Keratinocyte (primary cell): ENCODE results near the gene SPOP. TPM values are rescaled to one million over a fixed set of nuclear protein-coding genes. Genes with fewer than 3 reads are reported as not detected.
"Not testable (repeated sequence)": the region's sequence is repeated elsewhere in the genome, so short reads cannot be mapped to it uniquely, and the experiment has no call there.

Experiments used
- DNase-seq: peaks from one replicate; pipeline ENCODE4 v3.0.0-alpha.2; 2011; ENCODE audit warnings: low read depth, missing footprints, low spot score
- FAIRE-seq: peaks from 2 replicates; lab custom pipeline; 2011; peaks lifted over from hg19 to GRCh38; lab: Jason Lieb, UNC
- H2AFZ ChIP-seq: 2 replicates; pipeline ENCODE4 v1.6.0; 2012; ENCODE audit warnings: low read length, control low read depth, inconsistent platforms; ENCODE audit not compliant: control insufficient read depth
- H3K27ac ChIP-seq: 2 replicates; pipeline ENCODE4 v1.5.1; 2011; ENCODE audit warnings: low read length; ENCODE audit not compliant: control insufficient read depth, insufficient read depth
- H3K27me3 ChIP-seq: 3 replicates; pipeline ENCODE4 v1.6.0; 2011; ENCODE audit warnings: low read length; ENCODE audit not compliant: control insufficient read depth, insufficient read depth; ENCODE audit errors: extremely low read depth
- H3K36me3 ChIP-seq, 2 experiments: 2 replicates in 1 of 2; 3 replicates in 1 of 2; pipeline ENCODE4 v1.5.1; 2011; ENCODE audit warnings: low read length in 2 of 2, mild to moderate bottlenecking in 1 of 2; ENCODE audit not compliant: control insufficient read depth in 2 of 2, insufficient read depth in 2 of 2; ENCODE audit errors: extremely low read depth in 1 of 2
- H3K4me1 ChIP-seq: 3 replicates; pipeline ENCODE4 v1.5.1; 2011; ENCODE audit warnings: low read length; ENCODE audit not compliant: control insufficient read depth, insufficient read depth; ENCODE audit errors: extremely low read depth
- H3K4me2 ChIP-seq: 3 replicates; pipeline ENCODE4 v1.6.0; 2011; ENCODE audit warnings: low read depth, low read length; ENCODE audit not compliant: control insufficient read depth, insufficient read depth; ENCODE audit errors: extremely low read depth
- H3K4me3 ChIP-seq, 3 experiments: fragments of 200-600 bp in 1 of 3; sonication (generic) in 1 of 3; 2 replicates in 2 of 3; 3 replicates in 1 of 3; pipeline ENCODE4 v1.5.1; 2011 to 2016; ENCODE audit warnings: low read length in 3 of 3, mild to moderate bottlenecking in 3 of 3, control low read depth in 2 of 3, inconsistent platforms in 1 of 3, low read depth in 1 of 3, mixed read lengths in 1 of 3, mixed run types in 1 of 3, moderate library complexity in 1 of 3; ENCODE audit not compliant: control insufficient read depth in 2 of 3, insufficient read depth in 2 of 3; ENCODE audit errors: extremely low read depth in 1 of 3
- H3K79me2 ChIP-seq: 2 replicates; pipeline ENCODE4 v1.6.0; 2012; ENCODE audit warnings: low read length; ENCODE audit not compliant: control insufficient read depth, insufficient read depth
- H3K9ac ChIP-seq: 3 replicates; pipeline ENCODE4 v1.6.0; 2011; ENCODE audit warnings: low read length; ENCODE audit not compliant: control insufficient read depth, insufficient read depth; ENCODE audit errors: extremely low read depth
- H3K9me1 ChIP-seq: 3 replicates; pipeline ENCODE4 v1.6.0; 2011; ENCODE audit warnings: low read length; ENCODE audit not compliant: control insufficient read depth, insufficient read depth; ENCODE audit errors: extremely low read depth
- H3K9me3 ChIP-seq: 2 replicates; pipeline ENCODE4 v1.5.1; 2012; ENCODE audit warnings: low read depth, low read length; ENCODE audit not compliant: control insufficient read depth
- H4K20me1 ChIP-seq: 3 replicates; pipeline ENCODE4 v1.6.0; 2011; ENCODE audit warnings: low read length; ENCODE audit not compliant: control insufficient read depth, insufficient read depth; ENCODE audit errors: extremely low read depth
- CTCF ChIP-seq, 3 experiments: IDR thresholded peaks in 1 of 3; conservative IDR thresholded peaks in 1 of 3; optimal IDR thresholded peaks in 1 of 3; 2 replicates in 2 of 3; 3 replicates in 1 of 3; pipeline versions ENCODE3 to v1.5.1; 2011; ENCODE audit warnings: low read length in 3 of 3, mild to moderate bottlenecking in 3 of 3, moderate library complexity in 2 of 3, control low read depth in 1 of 3, inconsistent platforms in 1 of 3; ENCODE audit not compliant: insufficient read depth in 2 of 3; ENCODE audit errors: extremely low read depth in 1 of 3
- EZH2 ChIP-seq: IDR thresholded peaks from one replicate; pipeline ENCODE4 v1.6.1; 2012; ENCODE audit warnings: inconsistent platforms, mild to moderate bottlenecking, low read length, moderate library complexity
- dilution Hi-C: fragments of 300-500 bp; cut with MboI; formaldehyde crosslinking; loops from one replicate; pipeline ENCODE4 v1.7.0; 2020; ENCODE audit warnings: low sequenced_read_pairs; ENCODE audit not compliant: extremely low pct_ligation_motif_present
- polyA plus RNA-seq, 5 experiments: library from polyadenylated mRNA; depleted of rRNA in 3 of 5; stranded (reverse) in 3 of 5; stranded (forward) in 1 of 5; unstranded in 1 of 5; fragments of >200 nt; gene quantifications; 1 replicate in 1 of 5; 2 replicates in 3 of 5; 3 replicates in 1 of 5; pipeline versions ENCODE4 v1.2.1 to v1.2.3, GENCODE V29; 2011 to 2012; ENCODE audit warnings: missing spikeins in 2 of 5, low read depth in 1 of 5, low replicate concordance in 1 of 5

Gene SPOP
- polyA plus RNA-seq, 1 donor (not counting 4 experiments of a cell fraction or from before 2014, with no cell fraction given) = 27.5 TPM

- peak; percentile 68 for DNase-seq
- H3K36me3 ChIP-seq = no peaks in the 10 kb centered on the region
- no peak for TF ChIP-seq CTCF (optimal IDR thresholded peaks at IDR 0.05 in 1 of 3, IDR thresholded peaks at IDR 0.05 in 1 of 3, conservative IDR thresholded peaks at IDR 0.05 in 1 of 3; ENCODE audit: extremely low read depth in 1 of 3, insufficient read depth in 2 of 3, low read length in 3 of 3)
- no peak for TF ChIP-seq EZH2
- H3K79me2 ChIP-seq = peaks cover 21% of the 10 kb centered on the region
- peak overlapping the region; percentile 29 to 63 (median 42) for H3K4me3 ChIP-seq
- dilution Hi-C loops = no loop called here
- no peaks in the 10 kb centered on the region for H3K9me3 ChIP-seq
- H3K9me1 ChIP-seq = no peaks in the 10 kb centered on the region
- FAIRE-seq = peak; percentile 79
- peak overlapping the region; percentile 83 for H3K27ac ChIP-seq
- no peak overlapping the region for H2AFZ ChIP-seq
- H3K27me3 ChIP-seq = no peaks in the 10 kb centered on the region
- H3K4me2 ChIP-seq = peak overlapping the region; percentile 97
- no peaks in the 10 kb centered on the region for H4K20me1 ChIP-seq
- peaks cover 32% of the 10 kb centered on the region for H3K4me1 ChIP-seq
- peak overlapping the region; percentile 46 for H3K9ac ChIP-seq
Observed at GRCh38 chr17:49646391-49647255, 31.3 kb downstream of the SPOP start.

GRCh38 chr17:49646056-49646390 is 31.9 kb downstream of the SPOP start:
- H2AFZ ChIP-seq, H3K36me3 ChIP-seq, H3K27me3 ChIP-seq, FAIRE-seq, H3K9me3 ChIP-seq, H4K20me1 ChIP-seq, DNase-seq, dilution Hi-C loops, H3K9me1 ChIP-seq: not testable (repeated sequence)
- Histone ChIP-seq H3K4me3 (peak overlapping the region in 2 of 3 experiments; percentile 0 to 63), H3K9ac (peak overlapping the region; percentile 46), H3K4me1 (peaks cover 32% of the 10 kb centered on the region), H3K79me2 (peaks cover 18% of the 10 kb centered on the region), H3K4me2 (peak overlapping the region; percentile 97), H3K27ac (peak overlapping the region; percentile 83)
